AG04450 (cell line): ENCODE results near the gene PDZD2. TPM values are rescaled to one million over a fixed set of nuclear protein-coding genes. Genes with fewer than 3 reads are reported as not detected.

Source experiments
- CTCF ChIA-PET: fragments of 300-600, 350-600 bp; formaldehyde crosslinking; extraction: SDS; loops from one replicate; lab custom pipeline; 2022; ENCODE audit warnings: antibody characterized with exemption, inconsistent platforms; lab: Charles Lee
- POLR2A ChIA-PET: fragments of 350-600 bp; formaldehyde crosslinking; extraction: SDS; loops from one replicate; lab custom pipeline; 2021; ENCODE audit warnings: antibody characterized with exemption, inconsistent platforms; lab: Yijun Ruan, JAX
- DNase-seq: peaks from one replicate; pipeline ENCODE4 v3.0.0-alpha.2; 2011; ENCODE audit warnings: low read depth, low spot score
- H3K27ac ChIP-seq: one replicate; pipeline ENCODE4 v1.5.1; 2012; ENCODE audit warnings: low read depth, low read length, control low read depth
- H3K27me3 ChIP-seq: one replicate; pipeline ENCODE4 v1.6.0; 2012; ENCODE audit warnings: low read length; ENCODE audit not compliant: control insufficient read depth, insufficient read depth
- H3K4me3 ChIP-seq: 2 replicates; pipeline ENCODE4 v1.5.1; 2011; ENCODE audit warnings: mild to moderate bottlenecking, low read depth, low read length, control low read depth
- H3K9me3 ChIP-seq: 2 replicates; pipeline ENCODE4 v1.5.1; 2012; ENCODE audit warnings: low read length; ENCODE audit not compliant: control insufficient read depth, insufficient read depth
- polyA plus RNA-seq: library from polyadenylated mRNA; depleted of rRNA; stranded (reverse); fragments of >200 nt; gene quantifications from 2 replicates; pipeline ENCODE4 v1.2.3, GENCODE V29; 2011
- TF ChIP-seq, protein P1 (sequence below): IDR thresholded peaks from 2 replicates; pipeline ENCODE4 v1.5.1; 2011; ENCODE audit warnings: low read depth, low read length, control low read depth, inconsistent platforms

The PDZD2 gene
- polyA plus RNA-seq, 1 experiment: 0.40 TPM

- TF ChIP-seq, protein P1, sequence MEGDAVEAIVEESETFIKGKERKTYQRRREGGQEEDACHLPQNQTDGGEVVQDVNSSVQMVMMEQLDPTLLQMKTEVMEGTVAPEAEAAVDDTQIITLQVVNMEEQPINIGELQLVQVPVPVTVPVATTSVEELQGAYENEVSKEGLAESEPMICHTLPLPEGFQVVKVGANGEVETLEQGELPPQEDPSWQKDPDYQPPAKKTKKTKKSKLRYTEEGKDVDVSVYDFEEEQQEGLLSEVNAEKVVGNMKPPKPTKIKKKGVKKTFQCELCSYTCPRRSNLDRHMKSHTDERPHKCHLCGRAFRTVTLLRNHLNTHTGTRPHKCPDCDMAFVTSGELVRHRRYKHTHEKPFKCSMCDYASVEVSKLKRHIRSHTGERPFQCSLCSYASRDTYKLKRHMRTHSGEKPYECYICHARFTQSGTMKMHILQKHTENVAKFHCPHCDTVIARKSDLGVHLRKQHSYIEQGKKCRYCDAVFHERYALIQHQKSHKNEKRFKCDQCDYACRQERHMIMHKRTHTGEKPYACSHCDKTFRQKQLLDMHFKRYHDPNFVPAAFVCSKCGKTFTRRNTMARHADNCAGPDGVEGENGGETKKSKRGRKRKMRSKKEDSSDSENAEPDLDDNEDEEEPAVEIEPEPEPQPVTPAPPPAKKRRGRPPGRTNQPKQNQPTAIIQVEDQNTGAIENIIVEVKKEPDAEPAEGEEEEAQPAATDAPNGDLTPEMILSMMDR: no peak
- Histone ChIP-seq H3K4me3 (no peak overlapping the region), H3K27ac (no peak overlapping the region), H3K9me3 (no peaks in the 10 kb centered on the region), H3K27me3 (no peaks in the 10 kb centered on the region)
- DNase-seq: no peak
- ChIA-PET CTCF (no interaction called here), POLR2A (no interaction called here)
Observed at GRCh38 chr5:32061236-32061635, 422.3 kb downstream of the PDZD2 start.

- TF ChIP-seq, protein P1: no peak
- POLR2A ChIA-PET: interaction anchor here (0.9 kb wide), 1 partner anchor 242 kb away, joined by 3 read pairs; no protein-coding TSS in a partner anchor
- CTCF ChIA-PET: interaction anchor here (1.7 kb wide), 1 partner anchor 10 kb away, joined by 8 read pairs; no protein-coding TSS in a partner anchor
Observed at GRCh38 chr5:32066448-32066847, 427.5 kb downstream of the PDZD2 start.

DNA sequence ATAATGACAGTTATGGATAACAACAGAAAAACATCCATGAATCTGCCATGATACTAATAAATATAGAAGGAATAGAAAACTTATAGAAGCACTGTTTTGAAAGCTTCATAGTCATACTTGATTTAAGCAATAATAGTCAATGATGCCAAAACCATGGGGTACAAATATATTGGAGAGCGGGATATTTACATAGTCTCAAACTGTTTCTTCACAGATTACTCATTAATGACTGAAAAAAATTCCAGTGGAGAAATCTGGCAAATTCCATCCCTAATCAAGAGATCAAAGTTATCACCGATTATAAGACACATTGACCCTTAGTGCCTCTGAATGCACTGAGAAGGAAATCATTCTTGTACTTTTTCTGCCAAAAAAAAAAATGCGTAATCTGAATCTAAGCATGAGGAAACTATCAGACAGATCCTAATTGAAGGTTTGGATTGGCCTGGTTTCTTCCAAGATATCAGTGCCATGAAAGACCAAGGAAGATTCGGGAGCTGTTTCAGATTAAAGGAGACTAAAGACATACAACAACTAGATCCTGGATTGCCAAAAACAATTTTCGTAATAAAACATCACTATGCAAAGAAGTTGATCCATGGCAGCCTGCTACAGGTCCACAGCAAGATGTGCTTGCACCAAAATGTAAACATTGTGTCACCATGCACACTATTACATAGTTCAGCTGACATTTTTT, 429.0 kb downstream of the PDZD2 start:
- ChIA-PET POLR2A (no interaction called here), CTCF (interaction anchor here (1.6 kb wide), 1 partner anchor 9 kb away, joined by 6 read pairs; no protein-coding TSS in a partner anchor)
- Histone ChIP-seq H3K27me3 (peaks cover 9% of the 10 kb centered on the region), H3K4me3 (no peak overlapping the region), H3K27ac (no peak overlapping the region), H3K9me3 (no peaks in the 10 kb centered on the region)
- TF ChIP-seq, protein P1: no peak
- DNase-seq: no peak

More at GRCh38 chr5:32066448-32066847, 427.5 kb downstream of the PDZD2 start:
- Histone ChIP-seq H3K27me3 (peaks cover 7% of the 10 kb centered on the region), H3K9me3 (no peaks in the 10 kb centered on the region), H3K27ac (no peak overlapping the region), H3K4me3 (no peak overlapping the region)
- DNase-seq: no peak

- no peak overlapping the region for H3K27ac ChIP-seq
- H3K9me3 ChIP-seq: no peaks in the 10 kb centered on the region
- H3K4me3 ChIP-seq: no peak overlapping the region
- ChIA-PET POLR2A (no interaction called here), CTCF (interaction anchor here (1.6 kb wide), 1 partner anchor 8 kb away, joined by 6 read pairs; no protein-coding TSS in a partner anchor)
- no peak for DNase-seq
- H3K27me3 ChIP-seq: peaks cover 9% of the 10 kb centered on the region
- TF ChIP-seq, protein P1: no peak
Observed at GRCh38 chr5:32068561-32068960, 429.6 kb downstream of the PDZD2 start.

DNA sequence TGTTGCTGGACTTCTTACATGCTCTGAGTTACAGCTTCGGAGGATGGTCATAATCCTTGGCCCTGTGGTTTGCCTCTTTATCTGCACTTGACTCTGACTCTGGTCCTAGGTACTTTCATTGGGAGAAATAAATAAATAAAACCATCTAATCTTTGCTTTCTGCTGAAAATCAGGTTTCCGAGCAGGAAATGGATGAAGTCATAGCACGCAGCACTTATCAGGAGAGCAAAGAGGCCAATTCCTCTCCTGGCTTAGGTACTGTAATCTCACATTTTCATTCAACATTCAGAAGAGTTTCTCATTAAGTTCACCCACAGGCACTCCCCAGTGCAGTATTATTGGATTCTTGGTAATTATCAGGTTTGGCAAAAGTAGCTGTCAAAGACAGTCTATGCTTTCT, 430.5 kb downstream of the PDZD2 start:
- no peak overlapping the region for H3K27ac ChIP-seq
- H3K4me3 ChIP-seq: no peak overlapping the region
- DNase-seq: no peak
- TF ChIP-seq, protein P1: no peak
- ChIA-PET CTCF (interaction anchor here (0.9 kb wide), 1 partner anchor 140 kb away, joined by 3 read pairs; no protein-coding TSS in a partner anchor), POLR2A (no interaction called here)
- H3K9me3 ChIP-seq: no peaks in the 10 kb centered on the region
- peaks cover 11% of the 10 kb centered on the region for H3K27me3 ChIP-seq
